ENCODE measurements around the gene MRPS9.

The MRPS9 gene

GRCh38 chr2:105100046-105100840, 62.4 kb downstream of the MRPS9 start:
- H3K36me3 Mint-ChIP-seq: peaks cover 9% of the 10 kb centered on the region
- CTCF ChIA-PET: interaction anchor here (1.2 to 1.6 kb wide), 2 partner anchors 20 to 136 kb away, joined by 3 to 6 read pairs; no protein-coding TSS in a partner anchor

GRCh38 chr2:105102001-105102400, 64.1 kb downstream of the MRPS9 start:
- Mint-ChIP-seq H3K36me3 (peaks cover 9% of the 10 kb centered on the region), H3K27ac (no peak overlapping the region), H3K27me3 (no peaks in the 10 kb centered on the region), H3K4me3 (no peak overlapping the region), H3K4me1 (no peaks in the 10 kb centered on the region), H3K9me3 (no peaks in the 10 kb centered on the region)
- no peak for DNase-seq
- CTCF ChIA-PET: no interaction called here

More at GRCh38 chr2:105100046-105100840, 62.4 kb downstream of the MRPS9 start:
- no peak overlapping the region for H3K27ac Mint-ChIP-seq
- no peaks in the 10 kb centered on the region for H3K9me3 Mint-ChIP-seq
- no peak for DNase-seq
- H3K4me1 Mint-ChIP-seq: no peaks in the 10 kb centered on the region
- no peak overlapping the region for H3K4me3 Mint-ChIP-seq
- no peaks in the 10 kb centered on the region for H3K27me3 Mint-ChIP-seq

GRCh38 chr2:105102963-105103421, 65.1 kb downstream of the MRPS9 start:
- no peak overlapping the region for H3K27ac Mint-ChIP-seq
- no peak for DNase-seq
- CTCF ChIA-PET: interaction anchor here (1.0 to 1.2 kb wide), 2 partner anchors 13 to 135 kb away, joined by 3 to 5 read pairs; no protein-coding TSS in a partner anchor
- H3K27me3 Mint-ChIP-seq: no peaks in the 10 kb centered on the region
- no peaks in the 10 kb centered on the region for H3K9me3 Mint-ChIP-seq
- peaks cover 7% of the 10 kb centered on the region for H3K36me3 Mint-ChIP-seq
- H3K4me1 Mint-ChIP-seq: no peaks in the 10 kb centered on the region
- no peak overlapping the region for H3K4me3 Mint-ChIP-seq

- Mint-ChIP-seq H3K9me3 (no peaks in the 10 kb centered on the region), H3K27me3 (no peaks in the 10 kb centered on the region), H3K36me3 (peaks cover 6% of the 10 kb centered on the region), H3K4me3 (no peak overlapping the region), H3K27ac (no peak overlapping the region), H3K4me1 (no peaks in the 10 kb centered on the region)
- CTCF ChIA-PET: interaction anchor here (1.0 to 1.2 kb wide), 2 partner anchors 13 to 135 kb away, joined by 3 to 5 read pairs; no protein-coding TSS in a partner anchor
- no peak for DNase-seq
Measured at GRCh38 chr2:105103481-105103880, 65.6 kb downstream of the MRPS9 start.

- CTCF ChIA-PET: interaction anchor here (0.6 to 1.0 kb wide), 2 partner anchors 11 to 134 kb away, joined by 3 read pairs; no protein-coding TSS in a partner anchor
- DNase-seq: no peak
- Mint-ChIP-seq H3K4me3 (no peak overlapping the region), H3K36me3 (peaks cover 6% of the 10 kb centered on the region), H3K27ac (no peak overlapping the region), H3K9me3 (no peaks in the 10 kb centered on the region), H3K4me1 (no peaks in the 10 kb centered on the region), H3K27me3 (no peaks in the 10 kb centered on the region)
Measured at GRCh38 chr2:105104208-105104731, 66.4 kb downstream of the MRPS9 start.

GRCh38 chr2:105110295-105110829, 72.5 kb downstream of the MRPS9 start:
- CTCF ChIA-PET: interaction anchor here (2.2 kb wide), 1 partner anchor 126 kb away, joined by 9 read pairs; no protein-coding TSS in a partner anchor
- Mint-ChIP-seq H3K9me3 (no peaks in the 10 kb centered on the region), H3K4me3 (no peak overlapping the region), H3K4me1 (no peaks in the 10 kb centered on the region), H3K36me3 (no peaks in the 10 kb centered on the region), H3K27ac (no peak overlapping the region), H3K27me3 (no peaks in the 10 kb centered on the region)
- no peak for DNase-seq

GRCh38 chr2:105111365-105112150, 73.7 kb downstream of the MRPS9 start:
- H3K4me3 Mint-ChIP-seq: no peak overlapping the region

GRCh38 chr2:105112345-105112744, 74.5 kb downstream of the MRPS9 start:
- H3K27ac Mint-ChIP-seq: no peak overlapping the region
- H3K4me1 Mint-ChIP-seq: no peaks in the 10 kb centered on the region
- CTCF ChIA-PET: no interaction called here
- H3K4me3 Mint-ChIP-seq: no peak overlapping the region
- no peak for DNase-seq
- H3K36me3 Mint-ChIP-seq: no peaks in the 10 kb centered on the region
- no peaks in the 10 kb centered on the region for H3K27me3 Mint-ChIP-seq
- H3K9me3 Mint-ChIP-seq: no peaks in the 10 kb centered on the region

More at GRCh38 chr2:105111365-105112150, 73.7 kb downstream of the MRPS9 start:
- CTCF ChIA-PET: interaction anchor here (0.6 to 2.2 kb wide), 3 partner anchors 19 to 127 kb away, joined by 3 to 9 read pairs (median 4); no protein-coding TSS in a partner anchor
- no peak for DNase-seq
- Mint-ChIP-seq H3K36me3 (no peaks in the 10 kb centered on the region), H3K27ac (no peak overlapping the region), H3K9me3 (no peaks in the 10 kb centered on the region), H3K27me3 (no peaks in the 10 kb centered on the region), H3K4me1 (no peaks in the 10 kb centered on the region)

GRCh38 chr2:105113616-105114291, 75.9 kb downstream of the MRPS9 start:
- no peak overlapping the region for H3K4me3 Mint-ChIP-seq
- CTCF ChIA-PET: interaction anchor here (0.9 to 5.5 kb wide), 6 partner anchors 8 to 145 kb away, joined by 3 to 193 read pairs (median 6); partner anchors contain the start of gene GPR45
- no peaks in the 10 kb centered on the region for H3K4me1 Mint-ChIP-seq
- no peak overlapping the region for H3K27ac Mint-ChIP-seq
- no peaks in the 10 kb centered on the region for H3K27me3 Mint-ChIP-seq
- no peaks in the 10 kb centered on the region for H3K9me3 Mint-ChIP-seq
- DNase-seq: no peak
- H3K36me3 Mint-ChIP-seq: no peaks in the 10 kb centered on the region

- Mint-ChIP-seq H3K4me1 (no peaks in the 10 kb centered on the region), H3K4me3 (no peak overlapping the region), H3K27ac (no peak overlapping the region), H3K27me3 (no peaks in the 10 kb centered on the region), H3K9me3 (no peaks in the 10 kb centered on the region), H3K36me3 (no peaks in the 10 kb centered on the region)
- CTCF ChIA-PET: interaction anchor here (0.9 to 5.5 kb wide), 10 partner anchors 9 to 129 kb away, joined by 3 to 193 read pairs (median 4); partner anchors contain the start of gene GPR45
- DNase-seq: no peak
Measured at GRCh38 chr2:105114551-105114950, 76.7 kb downstream of the MRPS9 start.

- no peaks in the 10 kb centered on the region for H3K36me3 Mint-ChIP-seq
- DNase-seq: no peak
- H3K27ac Mint-ChIP-seq: no peak overlapping the region
- no peaks in the 10 kb centered on the region for H3K9me3 Mint-ChIP-seq
- CTCF ChIA-PET: interaction anchor here (0.7 to 5.5 kb wide), 7 partner anchors 13 to 405 kb away, joined by 3 to 193 read pairs (median 3); partner anchors contain the start of gene GPR45
- no peaks in the 10 kb centered on the region for H3K4me1 Mint-ChIP-seq
- no peaks in the 10 kb centered on the region for H3K27me3 Mint-ChIP-seq
- H3K4me3 Mint-ChIP-seq: no peak overlapping the region
Measured at GRCh38 chr2:105116348-105116747, 78.5 kb downstream of the MRPS9 start.

GRCh38 chr2:105117565-105117964, 79.7 kb downstream of the MRPS9 start:
- CTCF ChIA-PET: interaction anchor here (1.0 to 5.5 kb wide), 3 partner anchors 19 to 118 kb away, joined by 3 to 193 read pairs (median 4); partner anchors contain the start of gene GPR45
- H3K4me3 Mint-ChIP-seq: no peak overlapping the region
- no peaks in the 10 kb centered on the region for H3K4me1 Mint-ChIP-seq
- H3K27me3 Mint-ChIP-seq: no peaks in the 10 kb centered on the region
- no peak for DNase-seq
- no peaks in the 10 kb centered on the region for H3K36me3 Mint-ChIP-seq
- no peaks in the 10 kb centered on the region for H3K9me3 Mint-ChIP-seq
- no peak overlapping the region for H3K27ac Mint-ChIP-seq

- no peak overlapping the region for H3K27ac Mint-ChIP-seq
Measured at GRCh38 chr2:105118960-105119359, 81.1 kb downstream of the MRPS9 start.

More at GRCh38 chr2:105118960-105119359, 81.1 kb downstream of the MRPS9 start:
- no peak for DNase-seq
- Mint-ChIP-seq H3K4me3 (no peak overlapping the region), H3K36me3 (no peaks in the 10 kb centered on the region), H3K9me3 (no peaks in the 10 kb centered on the region), H3K27me3 (no peaks in the 10 kb centered on the region), H3K4me1 (no peaks in the 10 kb centered on the region)
- CTCF ChIA-PET: no interaction called here

Data from activated naive CD4-positive, alpha-beta T cell treated with anti-CD3 and anti-CD28 coated beads, Interleukin-2, amount 10 ng/mL, durations not matched to agents 7 days and 5 days (primary cell).